Activated naive CD4-positive, alpha-beta T cell (primary cell): Measurements from ENCODE around the gene DENND2C.
A peak's percentile ranks its signal among the peaks of the same experiment; 100 is the strongest.

Experiments
- DNase-seq, 4 experiments: peaks; one replicate each; lab custom pipeline; 2025; lab: John Stamatoyannopoulos, UW

Gene DENND2C

GRCh38 chr1:114676115-114676514 lies 6.3 kb upstream of the DENND2C start:
- no peak for DNase-seq

- DNase-seq, result no peak
These were observed 2.1 kb upstream of the DENND2C start for GRCh38 chr1:114671939-114672275.

GRCh38 chr1:114671011-114671938 lies 1.4 kb upstream of the DENND2C start:
- no peak for DNase-seq

GRCh38 chr1:114670083-114671010 lies 498 bp upstream of the DENND2C start:
- peak; percentile 47 to 85 (median 64) for DNase-seq

GRCh38 chr1:114668784-114669561 lies 876 bp downstream of the DENND2C start:
- peak in 1 of 4 experiments; percentile 0 for DNase-seq

- DNase-seq, result no peak
These were observed 1.5 kb downstream of the DENND2C start for GRCh38 chr1:114668373-114668772.

- no peak for DNase-seq
These were observed 2.9 kb downstream of the DENND2C start for GRCh38 chr1:114666954-114667353.

GRCh38 chr1:114660238-114660637 lies 9.6 kb downstream of the DENND2C start:
- DNase-seq, result no peak

- no peak for DNase-seq
These were observed 18.0 kb downstream of the DENND2C start for GRCh38 chr1:114651893-114652292.

- no peak for DNase-seq
These were observed 21.3 kb downstream of the DENND2C start for GRCh38 chr1:114648503-114648902.

GRCh38 chr1:114641377-114641776 lies 28.5 kb downstream of the DENND2C start:
- no peak for DNase-seq

GRCh38 chr1:114638910-114639309 lies 30.9 kb downstream of the DENND2C start:
- DNase-seq, result no peak

- DNase-seq, result no peak
These were observed 37.4 kb downstream of the DENND2C start for GRCh38 chr1:114632427-114632826.

- DNase-seq, result no peak
These were observed 42.7 kb downstream of the DENND2C start for GRCh38 chr1:114627107-114627506.

- DNase-seq, result no peak
These were observed 46.5 kb downstream of the DENND2C start for GRCh38 chr1:114623364-114623763.

GRCh38 chr1:114620419-114620818 lies 49.4 kb downstream of the DENND2C start:
- no peak for DNase-seq

- no peak for DNase-seq
These were observed 51.2 kb downstream of the DENND2C start for GRCh38 chr1:114618606-114619005.

- DNase-seq, result no peak
These were observed 59.2 kb downstream of the DENND2C start for GRCh38 chr1:114610546-114611245.

- no peak for DNase-seq
These were observed 60.0 kb downstream of the DENND2C start for GRCh38 chr1:114609826-114610225.

- no peak for DNase-seq
These were observed 60.8 kb downstream of the DENND2C start for GRCh38 chr1:114609026-114609425.

GRCh38 chr1:114607223-114607622 lies 62.6 kb downstream of the DENND2C start:
- DNase-seq, result no peak
